HTERT RPE-1 (cell line): Measurements from ENCODE around the gene TRIP12.
"Not testable (repeated sequence)": the region's sequence is repeated elsewhere in the genome, so short reads cannot be mapped to it uniquely, and the experiment has no call there.

Experiments
- in situ Hi-C: fragments of 300-500 bp; cut with MboI; formaldehyde crosslinking; loops from 4 replicates; pipeline ENCODE4 v1.14.3; 2020; ENCODE audit warnings: low sequenced_read_pairs

Gene TRIP12

GRCh38 chr2:229879191-229879950 is 42.4 kb downstream of the TRIP12 start:
- in situ Hi-C loops, result no loop called here

- in situ Hi-C loops, result no loop called here
Measured at GRCh38 chr2:229875549-229875948, 46.3 kb downstream of the TRIP12 start.

- in situ Hi-C loops, result no loop called here
Measured at GRCh38 chr2:229874647-229875046, 47.2 kb downstream of the TRIP12 start.

GRCh38 chr2:229873123-229873581 is 48.7 kb downstream of the TRIP12 start:
- in situ Hi-C loops, result no loop called here

- in situ Hi-C loops, result no loop called here
Measured at GRCh38 chr2:229870903-229871656, 50.7 kb downstream of the TRIP12 start.

GRCh38 chr2:229869226-229869625 is 52.6 kb downstream of the TRIP12 start:
- in situ Hi-C loops, result no loop called here

- in situ Hi-C loops, result no loop called here
Measured at GRCh38 chr2:229868794-229869193, 53.0 kb downstream of the TRIP12 start.

GRCh38 chr2:229865033-229865432 is 56.8 kb downstream of the TRIP12 start:
- in situ Hi-C loops, result no loop called here

- in situ Hi-C loops, result no loop called here
Measured at GRCh38 chr2:229861431-229861830, 60.4 kb downstream of the TRIP12 start.

GRCh38 chr2:229860334-229860733 is 61.5 kb downstream of the TRIP12 start:
- in situ Hi-C loops, result no loop called here

GRCh38 chr2:229858351-229858750 is 63.5 kb downstream of the TRIP12 start:
- in situ Hi-C loops, result no loop called here

GRCh38 chr2:229857634-229858033 is 64.2 kb downstream of the TRIP12 start:
- in situ Hi-C loops, result no loop called here

GRCh38 chr2:229856413-229856812 is 65.4 kb downstream of the TRIP12 start:
- in situ Hi-C loops, result no loop called here

GRCh38 chr2:229855116-229855515 is 66.7 kb downstream of the TRIP12 start:
- in situ Hi-C loops, result no loop called here

- in situ Hi-C loops, result no loop called here
Measured at GRCh38 chr2:229852565-229852964, 69.2 kb downstream of the TRIP12 start.

- in situ Hi-C loops, result no loop called here
Measured at GRCh38 chr2:229851870-229852269, 69.9 kb downstream of the TRIP12 start.

GRCh38 chr2:229850355-229851275 is 71.2 kb downstream of the TRIP12 start:
- in situ Hi-C loops, result not testable (repeated sequence)

GRCh38 chr2:229849073-229849472 is 72.7 kb downstream of the TRIP12 start:
- in situ Hi-C loops, result no loop called here

- in situ Hi-C loops, result no loop called here
Measured at GRCh38 chr2:229843613-229844012, 78.2 kb downstream of the TRIP12 start.

GRCh38 chr2:229838729-229839128 is 83.1 kb downstream of the TRIP12 start:
- in situ Hi-C loops, result no loop called here

GRCh38 chr2:229836847-229837246 is 85.0 kb downstream of the TRIP12 start:
- in situ Hi-C loops, result no loop called here
